Suprapubic skin (tissue), 4 donors: ENCODE measurements around the gene PTTG1IP. TPM values are rescaled to one million over a fixed set of nuclear protein-coding genes. Genes with fewer than 3 reads are reported as not detected.
"Not testable (repeated sequence)": the region's sequence is repeated elsewhere in the genome, so short reads cannot be mapped to it uniquely, and the experiment has no call there.

ENCODE experiments used
- DNase-seq, 2 donors: peaks; one replicate each; pipeline ENCODE4 v3.0.0-alpha.2; 2019; ENCODE audit warnings: low spot score in 2 of 2
- H3K27ac ChIP-seq: fragments of 200-600 bp; sonication (generic); one replicate; pipeline ENCODE4 v1.5.1; 2019
- H3K27me3 ChIP-seq: fragments of 200-600 bp; sonication (generic); one replicate; pipeline ENCODE4 v1.5.1; 2019
- H3K36me3 ChIP-seq: fragments of 200-600 bp; sonication (generic); one replicate; pipeline ENCODE4 v1.5.1; 2019
- H3K4me1 ChIP-seq: fragments of 200-600 bp; sonication (generic); one replicate; pipeline ENCODE4 v1.5.1; 2019
- H3K4me3 ChIP-seq: fragments of 200-600 bp; sonication (generic); one replicate; pipeline ENCODE4 v1.5.1; 2019; ENCODE audit warnings: mild to moderate bottlenecking
- H3K9me3 ChIP-seq: fragments of 200-600 bp; sonication (generic); one replicate; pipeline ENCODE4 v1.5.1; 2019
- CTCF ChIP-seq, 2 donors: fragments of 200-600 bp in 1 of 2; fragments of 450-650 bp in 1 of 2; sonication (generic) in 1 of 2; IDR thresholded peaks; one replicate each; pipeline ENCODE4 v1.5.1; 2016 to 2019; ENCODE audit warnings: antibody characterized with exemption in 2 of 2, mild to moderate bottlenecking in 1 of 2, moderate library complexity in 1 of 2
- EP300 ChIP-seq: sonication (generic); formaldehyde crosslinking; IDR thresholded peaks from one replicate; pipeline ENCODE4 v1.6.1; 2017; ENCODE audit warnings: antibody characterized with exemption
- POLR2A ChIP-seq, 2 donors: fragments of 450-650 bp; IDR thresholded peaks; one replicate each; pipeline ENCODE4 v1.6.1; 2017; ENCODE audit warnings: antibody characterized with exemption in 2 of 2, mild to moderate bottlenecking in 2 of 2, moderate library complexity in 2 of 2
- POLR2AphosphoS5 ChIP-seq, 3 donors: sonication (generic); formaldehyde crosslinking; IDR thresholded peaks; one replicate each; pipeline ENCODE4 v1.6.1; 2017; ENCODE audit warnings: antibody characterized with exemption in 3 of 3
- WGBS: methylation state at CpG from one replicate; pipeline ENCODE4 v1.1.5; 2018; 5-methylcytosine and 5-hydroxymethylcytosine counted together
- total RNA-seq, 4 donors: library from RNA; depleted of rRNA; stranded (reverse); fragments of >200 nt; gene quantifications; one replicate each; pipeline ENCODE4 v1.1.0, GENCODE V29; 2016

Gene PTTG1IP
- total RNA-seq, 4 donors from 2014 or later: 114 to 172 (median 143) TPM

GRCh38 chr21:44834951-44835646 is 38.4 kb downstream of the PTTG1IP start:
- DNase-seq: no peak
- WGBS: 84% methylated on average over 26 of the region's 29 CpGs
- no peak for TF ChIP-seq EP300
- TF ChIP-seq POLR2A (IDR thresholded peaks at IDR 0.05): no peak
- no peak for TF ChIP-seq CTCF (IDR thresholded peaks at IDR 0.05)
- TF ChIP-seq POLR2AphosphoS5 (IDR thresholded peaks at IDR 0.05): no peak

GRCh38 chr21:44834231-44834950 is 39.1 kb downstream of the PTTG1IP start:
- DNase-seq: no peak
- Histone ChIP-seq H3K4me3 (no peak overlapping the region), H3K9me3 (no peaks in the 10 kb centered on the region), H3K4me1 (peaks cover 6% of the 10 kb centered on the region), H3K36me3 (no peaks in the 10 kb centered on the region), H3K27me3 (no peaks in the 10 kb centered on the region), H3K27ac (no peak overlapping the region)
- WGBS: 83% methylated on average over 21 of the region's 26 CpGs
- TF ChIP-seq POLR2AphosphoS5 (IDR thresholded peaks at IDR 0.05): no peak

More at GRCh38 chr21:44834951-44835646, 38.4 kb downstream of the PTTG1IP start:
- peaks cover 6% of the 10 kb centered on the region for H3K4me1 ChIP-seq
- no peak overlapping the region for H3K4me3 ChIP-seq
- H3K27me3 ChIP-seq: no peaks in the 10 kb centered on the region
- H3K27ac ChIP-seq: no peak overlapping the region
- no peaks in the 10 kb centered on the region for H3K9me3 ChIP-seq
- H3K36me3 ChIP-seq: no peaks in the 10 kb centered on the region

DNA sequence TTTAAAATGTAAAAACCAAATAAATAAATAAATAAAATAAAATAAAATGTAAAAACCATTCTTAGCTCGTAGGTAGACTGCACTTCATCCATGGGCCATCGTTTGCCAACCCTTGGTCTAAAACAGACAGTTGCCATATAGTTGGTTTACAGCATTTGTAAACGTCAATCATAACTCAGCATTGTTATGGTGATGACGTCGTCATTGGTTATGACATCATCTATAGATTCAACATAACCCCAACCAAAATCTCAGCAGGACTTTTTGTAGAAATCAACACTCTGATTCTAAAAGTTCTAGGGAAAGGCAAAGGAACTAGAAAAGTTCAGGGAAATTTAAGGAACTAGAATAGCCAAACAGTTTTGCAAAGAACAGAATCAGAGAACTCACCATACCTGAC is 39.8 kb downstream of the PTTG1IP start:
- H3K36me3 ChIP-seq: no peaks in the 10 kb centered on the region
- H3K27ac ChIP-seq: no peak overlapping the region
- 80% methylated on average over 5 of the region's 5 CpGs for WGBS
- no peak overlapping the region for H3K4me3 ChIP-seq
- peaks cover 6% of the 10 kb centered on the region for H3K4me1 ChIP-seq
- no peaks in the 10 kb centered on the region for H3K27me3 ChIP-seq
- no peak for DNase-seq
- TF ChIP-seq CTCF (IDR thresholded peaks at IDR 0.05): no peak
- H3K9me3 ChIP-seq: peaks cover 6% of the 10 kb centered on the region

DNA sequence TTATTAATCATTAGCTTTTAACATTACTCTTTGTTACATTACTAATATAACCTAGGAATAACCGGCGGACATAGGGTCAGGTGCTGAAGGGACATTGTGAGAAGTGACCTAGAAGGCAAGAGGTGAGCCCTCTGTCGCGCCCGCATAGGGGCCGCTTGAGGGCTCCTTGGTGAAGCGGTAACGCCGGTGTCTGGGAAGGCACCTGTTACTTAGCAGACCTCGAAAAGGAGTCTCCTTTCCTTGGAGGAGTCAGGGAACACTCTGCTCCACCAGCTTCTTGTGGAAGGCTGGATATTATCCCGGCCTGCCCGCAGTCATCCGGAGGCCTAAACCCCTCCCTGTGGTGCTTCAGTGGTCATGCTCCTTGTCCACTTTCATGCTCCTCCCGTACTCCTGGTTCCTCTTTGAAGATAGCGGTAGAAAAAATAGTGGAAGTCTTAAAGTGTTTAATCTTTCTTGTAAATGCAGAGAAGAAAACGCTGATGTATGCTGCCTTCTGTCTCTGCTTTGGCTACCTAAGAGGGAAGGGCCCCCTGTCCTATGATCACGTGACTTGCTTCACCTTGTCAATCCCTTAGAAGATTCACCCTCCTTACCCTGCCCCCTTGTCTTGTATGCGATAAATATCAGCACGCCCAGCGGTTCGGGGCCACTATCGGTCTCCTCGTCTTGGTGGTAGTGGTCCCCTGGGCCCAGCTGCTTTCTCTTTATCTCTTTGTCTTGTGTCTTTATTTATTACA is 40.8 kb downstream of the PTTG1IP start:
- H3K27me3 ChIP-seq, H3K4me1 ChIP-seq, H3K27ac ChIP-seq, DNase-seq, H3K36me3 ChIP-seq, H3K4me3 ChIP-seq: not testable (repeated sequence)
- H3K9me3 ChIP-seq: peaks cover 14% of the 10 kb centered on the region
- 92% methylated on average over 23 of the region's 23 CpGs for WGBS

DNA sequence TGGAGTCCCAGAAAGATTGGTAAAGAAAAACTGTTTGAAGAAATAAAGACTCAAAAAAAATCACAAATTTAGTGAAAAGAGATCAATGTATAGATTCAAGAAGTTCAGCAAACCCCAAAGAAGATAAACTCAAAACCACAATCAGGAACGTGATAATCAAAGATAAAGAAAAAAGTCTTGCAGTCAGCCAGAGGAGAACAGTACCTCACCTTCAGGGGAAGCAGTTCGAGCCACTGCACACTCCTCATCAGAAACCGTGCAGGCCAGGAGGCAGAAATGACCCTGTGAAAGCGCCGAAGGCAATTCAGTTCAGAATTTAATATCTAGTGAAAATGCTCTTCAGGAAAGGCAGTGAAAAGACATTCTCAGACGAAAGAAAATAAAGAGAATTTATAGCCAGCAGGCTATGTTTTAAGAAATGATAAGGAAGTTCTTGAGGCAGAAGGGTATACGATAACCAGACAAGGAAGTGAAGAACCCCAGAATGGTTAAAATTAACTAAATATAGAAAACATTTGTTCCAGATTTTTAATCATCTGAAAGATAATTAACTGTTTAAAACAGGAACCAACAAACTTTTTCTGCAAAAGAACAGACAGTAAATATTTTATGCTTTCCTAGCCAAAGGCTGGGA is 42.1 kb downstream of the PTTG1IP start:
- no peaks in the 10 kb centered on the region for H3K27me3 ChIP-seq
- TF ChIP-seq POLR2A (IDR thresholded peaks at IDR 0.05) (no peak), EP300 (no peak), CTCF (IDR thresholded peaks at IDR 0.05) (no peak), POLR2AphosphoS5 (IDR thresholded peaks at IDR 0.05) (no peak)
- H3K4me1 ChIP-seq: peaks cover 1% of the 10 kb centered on the region
- no peaks in the 10 kb centered on the region for H3K36me3 ChIP-seq
- peaks cover 14% of the 10 kb centered on the region for H3K9me3 ChIP-seq
- DNase-seq: no peak
- no peak overlapping the region for H3K27ac ChIP-seq
- H3K4me3 ChIP-seq: no peak overlapping the region
- WGBS: 58% methylated on average over 7 of the region's 7 CpGs
